ENCODE measurements around the gene ANO1. TPM values are rescaled to one million over a fixed set of nuclear protein-coding genes. Genes with fewer than 3 reads are reported as not detected.

The ANO1 gene
- total and polyA plus RNA-seq, 11 donors = 4.2 to 17.8 (median 9.4) TPM

- peak in 1 of 5 donors; percentile 15 for DNase-seq
- H3K4me3 ChIP-seq = no peak overlapping the region
These were observed 25.3 kb downstream of the ANO1 start for GRCh38 chr11:70103256-70103975.

GRCh38 chr11:70104419-70104818 is 26.3 kb downstream of the ANO1 start:
- H3K9me3 ChIP-seq = no peaks in the 10 kb centered on the region
- 75 to 83% (median 81%) methylated on average over 8 to 9 of the region's 9 CpGs for WGBS, 4 donors
- peak in 2 of 5 donors; percentile 25 to 48 for DNase-seq

More at GRCh38 chr11:70103256-70103975, 25.3 kb downstream of the ANO1 start:
- no peak for ATAC-seq
- TF ChIP-seq POLR2A (IDR thresholded peaks at IDR 0.05) (no peak), CTCF (IDR thresholded peaks at IDR 0.05) (no peak)
- H3K27me3 ChIP-seq = no peaks in the 10 kb centered on the region
- no peaks in the 10 kb centered on the region for H3K9me3 ChIP-seq
- peaks cover 0 to 19% (median under 1%) of the 10 kb centered on the region in 12 donors for H3K4me1 ChIP-seq
- H3K36me3 ChIP-seq = peaks cover 0 to 19% (median 0%) of the 10 kb centered on the region in 9 donors
- peak overlapping the region in 1 of 12 donors; percentile 51 for H3K27ac ChIP-seq
- WGBS, 4 donors = 90 to 95% (median 91%) methylated on average over 24 to 25 of the region's 25 CpGs
- intact Hi-C loops (cut with DNase I) = no loop called here

GRCh38 chr11:70104961-70105360 is 26.8 kb downstream of the ANO1 start:
- 75 to 89% (median 80%) methylated on average over 11 of the region's 11 CpGs for WGBS, 4 donors
- intact Hi-C loops (cut with DNase I) = no loop called here
- Histone ChIP-seq H3K27ac (peak overlapping the region in 5 of 12 donors; percentile 30 to 62 (median 47)), H3K9me3 (no peaks in the 10 kb centered on the region), H3K4me3 (no peak overlapping the region), H3K27me3 (no peaks in the 10 kb centered on the region), H3K36me3 (peaks cover 0 to 23% (median 0%) of the 10 kb centered on the region in 9 donors), H3K4me1 (peaks cover 0 to 10% (median 0%) of the 10 kb centered on the region in 12 donors)
- no peak for ATAC-seq
- TF ChIP-seq POLR2A (IDR thresholded peaks at IDR 0.05) (no peak), CTCF (IDR thresholded peaks at IDR 0.05) (no peak)
- peak in 1 of 5 donors; percentile 42 for DNase-seq

More at GRCh38 chr11:70104419-70104818, 26.3 kb downstream of the ANO1 start:
- Histone ChIP-seq H3K4me1 (peaks cover 0 to 12% (median 0%) of the 10 kb centered on the region in 12 donors), H3K27me3 (no peaks in the 10 kb centered on the region), H3K36me3 (peaks cover 0 to 21% (median 0%) of the 10 kb centered on the region in 9 donors), H3K4me3 (no peak overlapping the region), H3K27ac (peak overlapping the region in 2 of 12 donors; percentile 52 to 62)
- intact Hi-C loops (cut with DNase I) = no loop called here
- TF ChIP-seq POLR2A (IDR thresholded peaks at IDR 0.05) (no peak), CTCF (IDR thresholded peaks at IDR 0.05) (no peak)
- peak in 1 of 4 donors; percentile 34 for ATAC-seq

GRCh38 chr11:70105369-70105754 is 27.2 kb downstream of the ANO1 start:
- Histone ChIP-seq H3K4me1 (peaks cover 0 to 6% (median 0%) of the 10 kb centered on the region in 12 donors), H3K36me3 (peaks cover 0 to 23% (median 0%) of the 10 kb centered on the region in 9 donors), H3K4me3 (no peak overlapping the region), H3K27me3 (no peaks in the 10 kb centered on the region), H3K9me3 (no peaks in the 10 kb centered on the region), H3K27ac (peak overlapping the region in 4 of 12 donors; percentile 20 to 62 (median 50))
- peak in 2 of 5 donors; percentile 17 to 21 for DNase-seq
- intact Hi-C loops (cut with DNase I) = no loop called here
- TF ChIP-seq CTCF (IDR thresholded peaks at IDR 0.05) (no peak), POLR2A (IDR thresholded peaks at IDR 0.05) (no peak)
- ATAC-seq = no peak
- WGBS, 4 donors = 91 to 96% (median 93%) methylated on average over 11 to 12 of the region's 12 CpGs
